Adrenal gland (tissue), 12 donors: Measurements from ENCODE around the gene SAP30BP. TPM values are rescaled to one million over a fixed set of nuclear protein-coding genes. Genes with fewer than 3 reads are reported as not detected.

Experiments
- DNase-seq, 7 donors: peaks; one replicate each; pipeline ENCODE4 v3.0.0-alpha.2; 2019 to 2020
- H3K27ac ChIP-seq, 5 donors: fragments of 200-600 bp; sonication (generic) in 4 of 5; 1 replicate in 3 of 5; 2 replicates in 2 of 5; pipeline versions ENCODE4 v1.5.1 to v1.8.0; 2016 to 2020; ENCODE audit warnings: mild to moderate bottlenecking in 1 of 5
- H3K27me3 ChIP-seq: fragments of 200-600 bp; 2 replicates; pipeline ENCODE4 v1.8.0; 2021
- H3K36me3 ChIP-seq, 2 donors: fragments of 200-600 bp; replicated peaks in 1 of 2; 1 replicate in 1 of 2; 2 replicates in 1 of 2; pipeline versions ENCODE4 v1.5.1 to v1.8.0; 2018 to 2022
- H3K4me1 ChIP-seq, 2 donors: fragments of 200-600 bp; replicated peaks in 1 of 2; 1 replicate in 1 of 2; 2 replicates in 1 of 2; pipeline versions ENCODE4 v1.5.1 to v1.8.0; 2018 to 2021
- H3K4me3 ChIP-seq, 4 donors: fragments of 200-600 bp; sonication (generic) in 3 of 4; one replicate each; pipeline ENCODE4 v1.5.1; 2016 to 2018
- H3K9me3 ChIP-seq, 3 donors: fragments of 200-600 bp; sonication (generic) in 1 of 3; replicated peaks in 1 of 3; 1 replicate in 2 of 3; 2 replicates in 1 of 3; pipeline versions ENCODE4 v1.5.1 to v1.8.0; 2016 to 2021
- POLR2A ChIP-seq, 2 donors: fragments of 450-650 bp; IDR thresholded peaks; one replicate each; pipeline ENCODE4 v1.6.1; 2017; ENCODE audit warnings: antibody characterized with exemption in 2 of 2, mild to moderate bottlenecking in 2 of 2, moderate library complexity in 1 of 2
- WGBS, 4 donors: extraction: QIAGEN DNeasy Blood & Tissue Kit in 2 of 4; methylation state at CpG; one replicate each; pipeline versions ENCODE4 v1.1.5 to v1.1.7; 2013 to 2017; 5-methylcytosine and 5-hydroxymethylcytosine counted together
- intact Hi-C, 2 donors: fragments of 100-400 bp; cut with DNase I; formaldehyde crosslinking; loops; one replicate each; pipeline versions ENCODE4 v1.14.1 to v1.15.0; 2022 to 2023
- polyA plus RNA-seq, 3 donors: library from polyadenylated mRNA; stranded (reverse); fragments of 200-250 nt in 2 of 3; fragments of 350-450 nt in 1 of 3; fragmentation: Illumina TruSeq in 1 of 3; extraction: RNeasy Lipid Tissue Mini Kit (QIAGEN cat#74804) in 1 of 3; gene quantifications; one replicate each; pipeline ENCODE4 v1.2.3, GENCODE V29; 2013 to 2014
- total RNA-seq, 9 donors: library from RNA; depleted of rRNA in 4 of 9; stranded (reverse); fragments of >200 nt in 4 of 9; fragments of 120-200 nt in 1 of 9; fragmentation: NEBNext Ultra II Directional in 1 of 9; extraction: Animal tissue kit (Norgen Biotek cat#: 25700) in 1 of 9; gene quantifications; one replicate each; pipeline versions ENCODE4 v1.1.0 to v1.2.4, GENCODE V29; 2013 to 2023
- TF ChIP-seq, protein P1 (sequence below), 6 experiments: fragments of 450-650 bp in 4 of 6; fragments of 200-600 bp in 2 of 6; sonication (generic) in 1 of 6; IDR thresholded peaks; 1 replicate in 5 of 6; 2 replicates in 1 of 6; pipeline versions ENCODE4 v1.5.1 to v1.8.0; 2016 to 2021; ENCODE audit warnings: antibody characterized with exemption in 6 of 6, mild to moderate bottlenecking in 2 of 6, moderate library complexity in 1 of 6
- donor health status: healthy with polysubstance abuse.
- donor health status: Bipolar disorder and iron deficiency.
- donor health status: DM: yes; HTN: yes; CAD: no.
- donor health status: DM: no; HTN: no; CAD: no.
- donor health status: DM: no; HTN: no; CAD: no.
- donor health status: DM: yes; HTN: yes; CAD: no.

SAP30BP gene
- total and polyA plus RNA-seq, 12 donors: 45.3 to 130 (median 69.1) TPM

DNA sequence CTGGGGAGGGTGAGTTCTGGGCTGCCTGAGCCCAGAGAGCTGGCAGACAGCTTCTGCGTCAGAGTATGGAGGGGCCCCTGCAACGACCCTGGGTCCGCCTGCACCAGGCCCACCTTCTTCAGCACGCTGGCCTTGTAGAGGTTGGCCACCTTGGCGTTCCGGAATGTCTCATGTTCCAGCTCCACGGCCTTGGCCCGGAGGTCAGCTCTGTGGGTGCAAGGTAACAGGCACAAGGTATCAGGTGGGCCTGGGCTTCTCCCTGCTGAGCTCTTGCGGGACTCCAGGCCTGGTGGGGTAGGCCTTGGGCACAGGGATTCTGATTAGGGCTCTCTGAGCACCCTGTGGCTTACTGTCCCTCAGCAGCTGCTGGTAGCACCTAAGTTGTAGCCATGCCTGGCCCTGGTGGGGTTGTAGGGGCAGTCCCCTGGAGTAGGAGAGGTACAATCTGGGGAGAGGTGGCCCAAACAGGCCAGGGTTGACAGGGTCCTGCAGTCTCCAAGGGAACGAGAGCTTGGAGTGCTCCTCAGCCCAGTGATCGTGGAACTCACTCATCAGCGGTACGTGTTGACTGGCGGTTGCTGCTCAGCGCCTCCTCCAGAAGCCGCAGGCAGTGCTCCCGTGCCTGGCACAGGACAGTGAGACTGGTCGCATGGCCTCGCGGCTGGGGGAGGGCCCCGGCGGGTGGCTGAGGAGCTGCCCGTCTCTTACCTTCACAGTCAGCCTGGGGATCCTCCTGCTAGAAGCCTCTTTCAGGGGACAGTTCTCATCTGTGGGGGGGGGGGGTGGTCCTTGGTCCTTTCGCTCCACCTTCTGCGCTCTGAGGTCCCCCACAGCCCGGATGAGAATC is 36.8 kb upstream of the SAP30BP start:
- TF ChIP-seq, protein P1, sequence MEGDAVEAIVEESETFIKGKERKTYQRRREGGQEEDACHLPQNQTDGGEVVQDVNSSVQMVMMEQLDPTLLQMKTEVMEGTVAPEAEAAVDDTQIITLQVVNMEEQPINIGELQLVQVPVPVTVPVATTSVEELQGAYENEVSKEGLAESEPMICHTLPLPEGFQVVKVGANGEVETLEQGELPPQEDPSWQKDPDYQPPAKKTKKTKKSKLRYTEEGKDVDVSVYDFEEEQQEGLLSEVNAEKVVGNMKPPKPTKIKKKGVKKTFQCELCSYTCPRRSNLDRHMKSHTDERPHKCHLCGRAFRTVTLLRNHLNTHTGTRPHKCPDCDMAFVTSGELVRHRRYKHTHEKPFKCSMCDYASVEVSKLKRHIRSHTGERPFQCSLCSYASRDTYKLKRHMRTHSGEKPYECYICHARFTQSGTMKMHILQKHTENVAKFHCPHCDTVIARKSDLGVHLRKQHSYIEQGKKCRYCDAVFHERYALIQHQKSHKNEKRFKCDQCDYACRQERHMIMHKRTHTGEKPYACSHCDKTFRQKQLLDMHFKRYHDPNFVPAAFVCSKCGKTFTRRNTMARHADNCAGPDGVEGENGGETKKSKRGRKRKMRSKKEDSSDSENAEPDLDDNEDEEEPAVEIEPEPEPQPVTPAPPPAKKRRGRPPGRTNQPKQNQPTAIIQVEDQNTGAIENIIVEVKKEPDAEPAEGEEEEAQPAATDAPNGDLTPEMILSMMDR (IDR thresholded peaks at IDR 0.05): no peak
- TF ChIP-seq POLR2A (IDR thresholded peaks at IDR 0.05): no peak
- no peak for DNase-seq
- intact Hi-C loops: loop anchor here in 1 of 2 donors (5.0 kb wide), 1 partner anchor 117 kb away; no protein-coding TSS in a partner anchor
- Histone ChIP-seq H3K27me3 (no peaks in the 10 kb centered on the region), H3K9me3 (no peaks in the 10 kb centered on the region), H3K4me1 (peaks cover 14 to 18% of the 10 kb centered on the region in 2 donors), H3K4me3 (no peak overlapping the region), H3K27ac (no peak overlapping the region), H3K36me3 (peaks cover 0 to 9% of the 10 kb centered on the region in 2 donors)
- 80 to 93% (median 81%) methylated on average over 14 to 26 of the region's 26 CpGs for WGBS, 4 donors

DNA sequence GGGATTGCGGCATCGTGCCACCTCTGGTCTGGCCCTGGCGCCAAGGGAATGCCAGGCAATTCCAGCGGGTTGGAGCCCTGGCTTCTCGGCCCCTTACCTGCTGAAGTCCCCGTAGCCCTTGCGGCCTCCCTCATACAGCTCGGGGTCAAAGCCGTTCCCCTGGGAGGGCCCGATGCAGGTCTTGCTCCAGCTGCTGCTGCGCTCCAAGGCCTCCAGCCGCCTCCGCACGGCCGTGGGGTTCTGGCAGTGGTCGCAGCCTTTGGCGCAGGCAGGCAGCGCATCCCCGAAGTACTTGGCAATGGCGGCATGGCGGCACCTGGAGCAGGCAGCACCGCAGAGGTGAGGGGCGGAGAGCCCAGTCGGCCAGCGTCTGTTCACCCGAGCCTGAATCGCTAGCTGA is 35.8 kb upstream of the SAP30BP start:
- no peak for DNase-seq
- H3K36me3 ChIP-seq: peaks cover 0 to 6% of the 10 kb centered on the region in 2 donors
- H3K9me3 ChIP-seq: no peaks in the 10 kb centered on the region
- intact Hi-C loops: loop anchor here in 1 of 2 donors (5.0 kb wide), 1 partner anchor 116 kb away; no protein-coding TSS in a partner anchor
- TF ChIP-seq, protein P1 (IDR thresholded peaks at IDR 0.05): no peak
- no peak for TF ChIP-seq POLR2A (IDR thresholded peaks at IDR 0.05)
- no peaks in the 10 kb centered on the region for H3K27me3 ChIP-seq
- no peak overlapping the region for H3K27ac ChIP-seq
- H3K4me1 ChIP-seq: peaks cover 14 to 18% of the 10 kb centered on the region in 2 donors
- 78 to 94% (median 89%) methylated on average over 6 to 27 of the region's 27 CpGs for WGBS, 4 donors
- H3K4me3 ChIP-seq: no peak overlapping the region

DNA sequence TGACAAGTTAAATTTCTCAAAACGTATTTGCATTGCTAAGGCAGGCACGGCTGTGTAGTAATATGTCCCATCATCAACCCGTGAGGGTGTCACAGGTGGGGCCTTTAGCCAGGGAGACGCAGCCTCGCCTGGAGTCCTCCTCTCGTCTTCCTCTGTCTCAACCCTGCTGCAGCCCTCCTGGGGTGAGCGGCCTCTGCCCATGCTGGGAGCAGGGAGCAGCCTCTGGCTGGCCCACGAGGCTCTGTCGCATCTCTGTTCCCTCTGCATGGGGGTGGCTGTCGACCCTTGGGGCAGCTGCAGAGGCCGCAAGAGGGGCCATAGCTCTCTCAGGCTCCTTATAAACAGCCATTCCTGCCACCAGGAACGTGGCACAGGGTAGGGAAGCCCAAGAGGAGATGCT is 34.7 kb upstream of the SAP30BP start:
- DNase-seq: no peak
- WGBS, 4 donors: 70 to 82% (median 75%) methylated on average over 6 to 12 of the region's 12 CpGs
- no peak overlapping the region for H3K4me3 ChIP-seq
- H3K36me3 ChIP-seq: no peaks in the 10 kb centered on the region
- H3K9me3 ChIP-seq: no peaks in the 10 kb centered on the region
- peak overlapping the region in 2 of 5 donors; percentile 72 to 80 for H3K27ac ChIP-seq
- peaks cover 14 to 18% of the 10 kb centered on the region in 2 donors for H3K4me1 ChIP-seq
- TF ChIP-seq POLR2A (IDR thresholded peaks at IDR 0.05): no peak
- TF ChIP-seq, protein P1 (IDR thresholded peaks at IDR 0.05): no peak
- intact Hi-C loops: loop anchor here in 1 of 2 donors (5.0 kb wide), 1 partner anchor 115 kb away; no protein-coding TSS in a partner anchor
- H3K27me3 ChIP-seq: no peaks in the 10 kb centered on the region

DNA sequence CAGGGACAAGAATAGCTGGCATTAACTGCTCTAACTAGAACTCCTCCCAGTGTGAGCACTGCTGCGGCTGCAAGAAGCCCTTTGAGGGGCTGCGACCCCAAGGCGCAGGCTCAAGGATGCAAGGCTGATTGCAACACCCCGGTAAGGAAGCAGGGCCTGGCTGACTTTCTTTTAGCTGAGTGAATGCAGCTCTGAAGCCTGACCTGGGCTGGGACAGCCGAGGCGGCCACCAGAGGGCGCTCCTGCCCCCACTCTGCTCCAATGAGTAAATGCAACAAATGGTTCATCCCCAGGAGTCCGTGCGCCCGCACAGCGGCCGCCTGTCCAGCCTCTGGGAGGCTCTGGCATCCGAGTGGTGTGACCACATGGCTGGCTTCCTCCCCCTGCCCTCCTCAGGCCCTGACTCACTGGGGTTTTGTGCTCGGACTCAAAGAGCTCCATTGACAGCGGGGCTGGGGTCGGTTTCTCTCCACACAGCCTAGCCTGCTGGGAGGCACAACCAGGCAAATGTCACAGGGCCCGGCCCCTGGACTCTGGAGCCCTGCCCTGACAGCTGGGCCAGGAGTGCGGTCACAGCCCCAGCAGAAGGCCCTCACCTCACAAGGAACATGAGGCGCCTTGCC is 34.2 kb upstream of the SAP30BP start, which contains the start of gene SMIM5:
Gene SMIM5, plus strand, starts transcription at position 572 of the 623 bp plus-strand sequence. CDS start 6,768 bp downstream, outside the sequence.
- H3K27me3 ChIP-seq: no peaks in the 10 kb centered on the region
- H3K27ac ChIP-seq: peak within 1 kb of the TSS in 4 of 5 donors; percentile 51 to 80 (median 70)
- H3K9me3 ChIP-seq: no peaks in the 10 kb centered on the region
- intact Hi-C loops: loop anchor here in 1 of 2 donors (5.0 kb wide), 1 partner anchor 114 kb away; no protein-coding TSS in a partner anchor
- peaks cover 14 to 18% of the 10 kb centered on the region in 2 donors for H3K4me1 ChIP-seq
- TF ChIP-seq POLR2A (IDR thresholded peaks at IDR 0.05): no peak
- TF ChIP-seq, protein P1 (IDR thresholded peaks at IDR 0.05): peak; percentile 81 to 99 (median 92)
- H3K36me3 ChIP-seq: no peaks in the 10 kb centered on the region
- 9 to 60% (median 16%) methylated on average over 2 to 19 of the region's 19 CpGs for WGBS, 4 donors
- H3K4me3 ChIP-seq: no peak within 1 kb of the TSS
- peak; percentile 85 to 96 (median 91) for DNase-seq
